Effector CD4-positive, alpha-beta T cell (primary cell): ENCODE results near the gene ARHGAP33.
"Not testable (repeated sequence)": the region's sequence is repeated elsewhere in the genome, so short reads cannot be mapped to it uniquely, and the experiment has no call there.

Experiments used
- DNase-seq: peaks from one replicate; pipeline ENCODE4 v3.0.0-alpha.2; 2020

ARHGAP33 gene

DNA sequence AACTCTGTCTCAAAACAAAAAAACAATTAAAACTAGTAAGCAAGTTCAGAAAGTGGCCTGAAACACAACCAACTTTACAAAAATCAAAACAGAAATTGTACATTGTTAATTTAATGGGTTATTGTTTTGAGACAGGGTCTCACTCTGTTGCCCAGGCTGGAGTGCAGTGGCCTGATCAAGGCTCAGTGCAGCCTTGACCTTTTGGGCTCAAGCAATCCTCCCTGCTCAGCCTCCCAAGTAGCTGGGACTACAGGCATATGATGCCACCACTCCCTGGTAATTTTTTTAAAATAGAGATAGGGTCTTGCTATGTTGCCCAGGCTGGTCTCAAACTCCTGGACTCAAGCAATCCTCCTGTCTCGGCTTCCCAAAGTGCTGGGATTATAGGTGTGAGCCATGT, 20.2 kb downstream of the ARHGAP33 start:
- not testable (repeated sequence) for DNase-seq

DNA sequence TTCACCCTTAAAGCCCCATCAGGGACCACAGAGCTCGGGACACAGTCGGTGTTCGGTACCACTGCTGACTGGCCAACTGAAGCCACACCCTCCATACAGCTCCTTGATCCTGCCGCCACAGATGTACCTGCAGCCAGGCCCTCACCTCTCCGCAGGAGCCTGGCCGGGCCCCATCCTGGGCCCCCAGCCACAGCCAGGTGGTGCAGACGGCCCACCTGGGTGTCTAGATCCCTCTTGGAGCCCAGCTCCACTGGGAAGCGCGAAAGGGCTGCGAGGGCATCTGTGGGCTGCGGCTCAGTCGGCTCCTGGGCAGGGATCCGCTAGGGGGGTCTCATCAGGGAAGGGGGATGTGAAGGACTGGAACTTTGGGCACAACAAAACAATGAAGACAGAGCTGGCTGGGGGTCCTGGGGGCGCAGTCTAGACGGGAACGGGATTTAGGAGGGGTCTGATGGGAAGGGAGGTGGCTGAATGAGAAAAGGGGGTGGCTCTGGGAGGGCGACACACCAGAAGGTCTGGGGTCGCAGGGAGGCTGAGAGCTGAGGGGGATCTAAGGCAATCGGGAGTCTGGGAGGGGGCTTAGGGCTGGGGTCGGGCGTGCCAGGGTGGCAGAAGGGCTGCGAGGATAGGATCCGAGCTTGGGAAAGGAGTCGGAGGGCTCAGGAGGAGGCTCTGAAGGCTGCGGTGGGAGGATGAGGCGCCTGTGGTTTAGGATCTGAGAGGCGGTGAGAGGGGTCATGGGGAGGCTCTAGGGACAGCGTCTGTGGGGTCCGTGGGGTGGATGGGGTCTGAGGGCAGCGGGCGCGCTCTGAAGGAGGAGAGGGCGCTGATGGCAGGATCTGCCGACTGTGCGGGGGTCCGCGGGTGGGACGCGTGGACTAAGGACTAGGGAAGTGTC, 21.5 kb downstream of the ARHGAP33 start:
- no peak for DNase-seq

DNA sequence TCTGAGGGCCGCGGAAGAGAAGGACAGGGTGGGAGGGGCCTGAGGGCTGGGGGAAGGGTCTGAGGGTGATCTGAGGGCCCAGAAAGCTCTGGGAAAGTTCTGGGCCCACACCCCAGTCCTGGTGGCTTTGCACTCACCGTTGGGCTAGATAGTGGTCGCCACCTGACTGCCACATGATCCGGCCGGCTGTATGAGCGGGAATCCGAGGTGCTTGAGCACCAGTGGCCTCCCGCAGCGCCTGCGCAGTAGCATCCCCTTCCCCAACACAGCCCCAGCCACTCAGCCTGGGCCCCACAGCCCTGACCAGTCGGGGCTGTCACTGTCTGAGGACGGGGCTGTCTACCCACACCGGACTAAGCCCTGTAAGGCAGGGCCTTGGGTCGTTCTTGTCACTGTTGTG, 22.3 kb downstream of the ARHGAP33 start:
- no peak for DNase-seq

DNA sequence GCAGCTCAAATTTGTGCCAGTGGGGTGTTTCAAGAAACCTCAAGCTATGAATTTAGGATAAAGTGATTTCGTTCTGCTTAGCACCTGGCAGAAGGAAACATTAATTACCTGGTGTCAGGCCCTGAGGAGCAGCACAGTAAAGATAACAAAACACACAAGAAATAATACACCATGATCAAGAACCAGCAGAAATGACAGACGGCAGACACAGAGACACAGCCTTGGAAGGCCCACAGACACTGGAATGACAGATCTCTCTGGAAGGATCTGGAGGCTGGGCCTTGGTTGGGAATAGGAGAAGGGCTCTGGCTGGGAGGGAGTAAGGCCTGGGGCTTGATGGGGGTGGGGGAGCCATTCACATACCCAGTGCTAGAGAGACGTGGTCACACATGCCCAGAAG, 26.5 kb downstream of the ARHGAP33 start:
- no peak for DNase-seq

DNA sequence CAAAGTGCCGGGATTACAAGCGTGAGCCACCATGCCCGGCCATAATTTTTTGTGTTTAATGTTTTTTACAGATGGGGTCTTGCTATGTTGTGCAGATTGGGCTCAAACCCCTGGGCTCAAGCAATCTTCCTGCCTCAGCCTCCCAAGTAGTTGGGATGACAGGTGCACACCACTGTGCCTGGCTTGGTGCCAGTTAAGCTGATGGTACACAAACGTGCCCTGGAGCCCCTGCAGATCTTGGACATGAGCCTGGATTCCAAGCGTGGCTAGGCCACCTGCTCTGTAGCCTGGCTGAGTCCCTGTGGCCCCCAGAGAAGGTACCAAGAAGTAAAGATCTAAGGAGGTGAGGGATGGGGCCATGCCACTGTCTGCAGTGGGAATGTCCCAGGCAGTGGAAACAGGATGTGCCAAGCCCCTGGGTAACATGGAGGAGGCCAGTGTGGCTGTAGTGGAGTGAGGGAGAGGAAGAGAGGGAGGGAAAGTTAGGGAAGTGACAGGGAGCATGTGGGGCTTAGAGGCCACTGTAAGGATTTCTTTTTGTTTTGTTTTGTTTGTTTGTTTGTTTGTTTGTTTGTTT, 30.2 kb downstream of the ARHGAP33 start:
- DNase-seq, result no peak

DNA sequence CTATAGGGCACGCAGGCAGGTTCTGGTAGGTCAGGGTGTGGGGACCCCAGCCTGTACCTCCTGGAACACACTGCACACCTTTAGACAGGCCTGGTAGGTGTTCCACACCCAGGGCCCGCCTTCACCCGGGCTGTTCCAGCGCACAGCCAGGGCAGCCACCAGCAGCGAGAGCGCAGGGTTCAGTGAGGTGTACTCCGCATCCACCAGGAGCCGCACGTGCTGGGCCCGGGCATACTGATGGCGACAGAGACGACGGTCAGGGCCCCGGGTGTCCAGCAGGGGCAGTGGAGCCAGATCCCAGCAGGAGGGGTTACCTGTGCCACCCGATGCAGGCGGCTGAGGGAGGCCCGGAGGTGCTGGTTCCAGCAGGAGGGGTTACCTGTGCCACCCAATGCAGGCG, 31.2 kb downstream of the ARHGAP33 start:
- DNase-seq, result no peak

DNA sequence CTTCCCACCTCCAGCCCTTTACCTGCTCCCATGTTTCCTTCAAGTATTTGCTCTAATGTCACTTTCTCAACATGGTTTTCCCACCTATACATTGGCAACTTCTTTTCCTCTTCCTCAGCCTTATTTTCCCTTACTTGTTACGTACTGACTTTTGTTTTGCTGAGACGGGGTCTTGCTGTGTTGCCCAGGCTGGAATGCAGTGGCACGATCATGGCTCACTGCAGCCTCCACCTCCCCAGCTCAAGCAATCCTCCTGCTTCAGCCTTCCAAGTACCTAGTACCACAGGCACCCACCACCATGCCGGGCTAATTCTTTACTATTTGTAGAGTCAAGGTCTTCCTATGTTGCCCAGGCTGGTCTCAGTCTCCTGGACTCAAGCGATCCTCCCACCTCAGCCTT, 32.3 kb downstream of the ARHGAP33 start:
- DNase-seq, result no peak

DNA sequence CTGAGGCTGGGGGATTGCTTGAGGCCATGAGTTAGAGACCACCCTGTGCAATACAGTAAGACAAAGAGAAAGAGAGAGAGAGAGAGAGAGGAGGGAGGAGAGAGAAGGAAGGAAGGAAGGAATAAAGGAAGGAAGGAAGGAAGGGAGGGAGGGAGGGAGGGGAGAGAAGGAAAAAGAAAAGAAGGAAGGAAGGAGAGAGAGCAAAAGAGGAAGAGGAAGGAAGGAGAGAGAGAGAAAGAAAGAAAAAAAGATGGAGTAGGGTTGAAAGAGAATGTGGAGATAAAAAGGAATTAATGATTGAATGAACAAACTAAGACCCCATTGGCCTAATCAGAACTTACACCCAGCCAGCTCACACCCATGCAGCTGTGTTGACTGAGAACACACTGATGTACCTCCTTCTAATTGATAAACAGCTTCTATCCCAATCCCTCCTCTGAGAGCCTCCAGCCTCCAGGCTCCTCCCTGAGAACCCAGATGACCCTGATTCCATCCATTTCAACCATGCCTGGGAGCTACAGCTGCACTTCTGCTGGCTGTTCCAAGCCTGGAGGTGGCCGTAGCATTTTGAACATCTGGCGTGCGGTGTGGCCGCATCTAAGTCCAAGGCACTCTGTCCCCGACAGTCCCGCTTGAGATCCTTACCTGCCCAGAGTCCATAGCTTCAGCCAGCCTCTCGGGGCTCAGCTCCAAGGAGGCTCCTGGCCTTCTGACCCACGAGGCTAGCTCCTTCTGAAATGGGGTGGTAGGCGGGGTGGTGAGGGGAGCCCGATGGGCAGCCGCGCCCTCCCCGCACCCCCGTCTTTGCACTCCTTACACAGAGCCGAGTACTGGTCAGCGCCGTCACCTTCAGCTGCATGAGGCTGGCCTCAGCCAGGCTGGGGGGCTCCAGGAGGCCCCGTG, 36.2 kb downstream of the ARHGAP33 start:
- no peak for DNase-seq

DNA sequence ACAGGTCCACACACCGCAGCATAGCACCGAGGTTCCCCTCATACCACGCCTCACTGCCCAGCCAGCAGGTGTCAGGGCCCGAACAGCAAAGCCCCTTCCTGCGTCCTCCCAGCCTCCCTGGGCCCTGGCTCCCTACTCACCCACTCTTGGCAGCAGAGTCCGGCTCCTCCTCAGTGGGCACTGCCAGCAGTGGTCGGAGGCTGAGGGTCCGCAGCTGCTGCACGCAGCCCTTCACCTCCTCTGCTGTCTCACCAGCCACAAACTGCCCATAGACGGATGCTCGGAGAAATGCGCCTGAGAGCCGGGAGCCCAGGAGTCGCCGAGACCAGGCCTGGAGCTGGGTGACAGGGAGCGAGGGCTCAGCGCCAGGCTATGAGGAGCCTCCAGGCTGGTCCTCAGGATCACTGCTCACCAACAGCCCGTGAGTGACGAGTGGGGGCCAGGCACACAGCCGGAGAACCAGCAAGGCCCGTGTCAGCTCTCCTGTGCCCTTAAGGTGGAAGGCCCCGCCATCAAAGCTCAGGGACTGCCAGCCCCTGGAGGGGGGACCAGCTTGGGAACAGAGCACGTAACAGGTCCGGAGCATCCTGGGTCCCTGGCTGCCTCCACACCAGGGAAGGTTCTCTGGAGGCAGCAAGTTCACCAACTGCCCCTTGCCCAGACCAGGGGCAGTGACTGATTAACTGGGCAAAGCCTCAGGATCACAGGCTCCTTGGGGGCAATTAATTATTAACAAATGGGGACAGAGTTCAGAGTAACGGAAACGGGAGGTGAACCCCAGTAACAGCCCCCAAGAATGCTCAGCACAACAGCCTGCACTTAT, 37.1 kb downstream of the ARHGAP33 start, which contains the start of gene PRODH2:
Gene PRODH2, minus strand, starts transcription at position 626 of the 823 bp plus-strand sequence. Its CDS starts 40 bp downstream, at position 586.
- no peak for DNase-seq

DNA sequence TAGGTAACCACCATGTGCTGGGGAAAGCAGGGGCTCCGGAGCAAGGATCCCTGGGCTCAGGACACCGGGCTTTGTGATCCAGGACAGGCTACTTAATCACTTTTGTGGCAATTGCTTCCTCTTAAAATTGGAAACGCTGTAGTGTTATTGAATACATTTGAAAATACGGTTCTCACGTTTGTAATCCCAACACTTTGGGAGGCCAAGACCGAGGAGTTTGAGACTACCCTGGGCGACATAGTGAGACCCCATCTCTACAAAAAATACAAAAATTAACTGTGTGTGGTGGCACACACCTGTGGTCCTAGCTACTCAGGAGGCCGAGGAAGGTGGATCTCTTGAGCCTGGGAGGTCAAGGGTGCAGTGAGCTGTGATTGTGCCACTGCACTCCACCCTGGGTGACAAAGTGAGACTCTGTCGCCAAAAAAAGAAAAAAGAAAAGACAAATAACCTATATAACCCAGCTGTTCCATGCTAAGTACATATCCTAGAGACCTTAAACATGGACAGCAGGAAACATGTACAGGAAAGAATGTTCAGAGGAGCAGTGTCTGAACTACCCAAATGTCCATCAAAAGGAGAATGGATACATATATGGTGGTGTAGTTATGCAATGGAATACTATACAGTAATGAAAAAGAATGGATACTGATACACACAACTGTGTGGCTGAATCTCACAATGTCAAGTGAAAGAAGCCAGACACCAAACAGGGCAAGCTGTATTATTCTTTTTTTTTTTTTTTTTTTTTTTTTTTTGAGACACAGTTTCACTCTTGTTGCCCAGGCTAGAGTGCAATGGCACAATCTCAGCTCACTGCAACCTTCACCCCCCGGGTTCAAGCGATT, 37.9 kb downstream of the ARHGAP33 start:
- no peak for DNase-seq

DNA sequence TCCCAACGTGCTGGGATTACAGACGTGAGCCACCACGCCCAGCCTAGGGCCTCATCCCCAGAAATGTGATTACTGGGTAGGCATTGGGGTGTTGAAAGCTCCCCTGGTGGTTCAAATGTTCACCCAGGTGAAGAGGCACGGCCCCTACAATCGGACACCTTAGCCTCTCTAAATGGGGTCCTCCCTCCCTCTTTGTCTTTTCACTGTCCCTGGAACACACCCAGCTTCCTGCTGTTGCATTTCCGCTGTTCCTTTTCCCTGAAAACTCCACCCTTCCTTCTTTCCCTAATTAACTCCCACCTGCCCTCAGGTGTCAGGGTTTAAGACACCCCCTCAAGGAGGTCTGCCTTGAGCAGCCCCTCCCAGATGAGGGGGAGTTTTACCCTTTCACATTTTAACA, 40.9 kb downstream of the ARHGAP33 start:
- DNase-seq, result no peak

DNA sequence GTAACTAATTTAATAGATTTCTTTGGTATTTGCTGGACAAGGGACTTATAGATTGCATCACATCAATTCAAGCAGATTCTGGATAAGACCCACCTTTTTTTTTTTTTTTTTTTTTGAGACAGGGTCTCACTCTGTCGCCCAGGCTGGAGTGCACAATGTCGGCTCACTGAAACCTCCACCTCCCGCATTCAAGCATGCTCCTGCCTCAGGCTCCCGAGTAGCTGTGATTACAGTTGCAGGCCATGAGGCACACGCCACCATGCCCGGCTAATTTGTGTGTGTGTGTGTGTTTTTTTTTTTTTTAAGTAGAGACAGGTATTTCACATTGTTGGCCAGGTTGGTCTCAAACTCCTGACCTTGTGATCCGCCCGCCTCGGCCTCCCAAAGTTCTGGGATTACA, 41.5 kb downstream of the ARHGAP33 start:
- DNase-seq, result no peak

DNA sequence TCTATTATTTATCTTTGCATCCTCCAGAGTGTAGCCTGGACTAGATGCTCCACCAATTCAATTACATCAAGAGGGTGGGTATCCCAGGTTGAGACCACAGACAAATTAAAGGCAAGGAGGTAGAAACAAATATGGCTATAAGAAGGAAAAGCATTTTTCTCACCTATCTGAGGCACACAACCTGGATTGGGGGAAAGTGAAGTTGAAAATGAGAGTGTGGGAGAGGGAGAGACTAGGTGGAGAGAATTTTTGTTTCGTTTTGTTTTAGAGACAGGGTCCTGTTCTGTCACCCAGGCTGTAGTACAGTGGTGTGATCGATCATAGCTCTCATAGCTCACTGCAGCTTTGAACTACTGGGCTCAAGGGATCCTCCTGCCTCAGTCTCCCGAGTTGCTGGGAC, 43.1 kb downstream of the ARHGAP33 start:
- no peak for DNase-seq

DNA sequence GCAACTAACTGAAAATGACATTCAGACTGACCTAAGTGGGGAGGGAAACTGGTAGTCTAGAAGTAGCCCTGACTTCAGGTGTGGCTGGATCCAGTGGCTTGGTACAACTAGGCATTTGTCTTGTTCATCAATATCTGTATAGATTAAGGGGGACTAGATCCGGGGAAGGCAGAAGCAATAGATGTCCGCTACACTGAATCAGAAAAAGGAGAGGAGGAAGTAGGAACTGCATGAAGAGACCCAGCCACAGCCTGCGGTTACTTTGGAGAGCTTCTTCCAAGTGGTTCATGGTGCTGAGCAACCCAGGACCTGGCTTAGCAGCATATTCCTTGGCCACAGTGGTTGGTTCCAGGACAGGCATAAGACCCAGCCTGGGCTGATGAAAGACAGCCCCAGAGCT, 47.2 kb downstream of the ARHGAP33 start:
- DNase-seq, result no peak

DNA sequence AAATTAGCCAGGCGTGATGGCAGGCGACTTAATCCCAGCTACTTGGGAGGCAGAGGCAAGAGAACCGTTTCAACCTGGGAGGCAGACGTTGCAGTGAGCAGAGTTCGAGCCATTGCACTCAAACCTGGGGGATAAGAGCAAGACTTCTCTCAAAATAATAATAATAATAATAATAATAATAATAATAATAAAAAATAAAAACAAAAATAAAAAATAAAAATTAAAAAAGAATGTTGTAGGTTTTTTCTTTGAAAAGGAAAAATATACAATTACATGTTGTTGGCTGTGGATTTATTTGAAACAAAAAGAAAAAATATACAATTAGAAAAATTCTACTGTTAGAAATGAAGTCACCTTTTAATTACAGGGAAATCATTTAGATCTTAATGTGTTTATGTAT, 48.8 kb downstream of the ARHGAP33 start:
- DNase-seq, result no peak

DNA sequence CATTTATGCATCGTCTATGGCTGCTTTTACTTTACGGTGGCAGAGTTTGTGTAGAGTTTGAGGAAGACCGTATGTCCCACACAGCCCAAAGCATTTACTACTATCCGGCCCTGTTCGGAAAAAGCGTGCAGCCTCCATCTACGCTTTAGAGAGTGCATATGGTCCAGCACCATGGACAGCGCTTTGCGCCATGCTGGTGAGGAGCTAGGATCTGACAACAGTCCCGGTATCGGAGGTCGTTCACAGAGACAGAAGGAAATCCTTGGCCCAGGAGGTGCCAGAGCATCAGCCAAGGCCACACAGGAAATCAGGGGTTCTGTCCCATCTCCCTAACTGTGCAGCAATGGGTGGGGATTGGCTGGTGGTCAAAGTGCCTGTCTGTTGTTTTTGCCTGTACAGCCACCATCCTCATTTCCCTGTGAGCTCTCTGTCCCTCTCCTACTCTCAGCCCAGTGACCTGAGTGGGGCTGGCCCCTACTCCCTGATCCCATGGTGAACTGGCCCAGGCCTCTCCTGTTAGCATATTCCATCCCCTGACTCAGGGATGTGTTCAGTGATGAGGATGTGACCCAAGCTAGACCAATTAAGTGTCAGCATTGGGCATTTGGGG, 53.4 kb downstream of the ARHGAP33 start:
- DNase-seq, result peak; percentile 38

DNA sequence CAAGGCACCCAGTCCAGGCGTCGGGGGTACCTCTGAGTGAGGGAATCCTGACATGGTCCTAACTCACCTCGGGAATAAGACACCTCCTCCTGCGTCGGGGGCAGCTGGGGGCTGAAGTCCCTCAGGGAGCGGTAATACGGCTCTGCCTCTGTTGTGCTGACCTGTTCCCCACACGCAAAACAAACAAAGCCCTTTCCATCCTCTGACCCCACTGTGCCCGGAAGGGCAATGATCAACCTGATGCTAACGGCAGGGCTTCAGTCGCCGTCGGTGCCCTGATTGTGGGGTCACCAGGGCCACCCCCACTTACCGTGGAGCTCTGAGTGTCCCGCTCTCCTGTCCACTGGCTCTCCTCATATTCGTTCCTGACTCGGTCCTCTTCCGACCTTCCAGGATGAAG, 55.6 kb downstream of the ARHGAP33 start:
- no peak for DNase-seq

DNA sequence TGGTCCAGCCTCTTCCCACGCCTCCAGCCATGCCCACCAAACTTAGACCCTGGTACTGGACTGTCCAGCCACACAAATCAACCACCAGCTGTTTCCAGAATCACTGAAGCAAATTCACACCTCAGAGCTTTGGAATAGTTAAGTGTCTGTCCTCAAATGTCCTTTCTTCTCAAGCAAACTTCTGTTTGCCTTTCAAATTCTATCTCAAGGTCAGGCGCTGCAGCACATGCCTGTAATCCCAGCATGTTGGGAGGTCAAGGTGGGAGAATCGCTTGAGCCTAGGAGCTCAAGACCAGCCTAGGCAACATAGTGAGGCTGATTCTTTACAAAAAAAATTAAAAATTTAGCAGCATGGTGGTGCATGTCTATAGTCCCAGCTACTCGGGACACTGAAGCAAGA, 56.7 kb downstream of the ARHGAP33 start:
- DNase-seq, result no peak

DNA sequence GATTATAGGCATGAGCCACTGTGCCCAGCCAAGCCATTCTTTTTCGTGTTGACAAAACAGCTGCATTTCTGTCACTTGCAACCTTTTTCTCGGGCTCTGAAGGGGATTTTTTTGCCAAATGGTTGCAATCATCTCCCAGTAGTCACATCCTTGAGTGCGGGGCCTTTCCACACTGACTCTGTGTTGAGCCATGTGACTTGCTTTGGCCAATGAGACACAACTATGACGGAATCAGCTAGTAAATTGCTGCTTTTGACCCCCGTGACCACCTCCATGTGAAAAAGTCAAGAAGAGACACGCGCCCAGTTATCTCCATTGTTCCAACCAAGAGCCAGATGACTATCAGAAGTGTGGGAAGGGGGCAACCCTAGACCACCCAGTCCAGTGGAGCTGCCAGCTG, 58.6 kb downstream of the ARHGAP33 start:
- DNase-seq, result no peak

DNA sequence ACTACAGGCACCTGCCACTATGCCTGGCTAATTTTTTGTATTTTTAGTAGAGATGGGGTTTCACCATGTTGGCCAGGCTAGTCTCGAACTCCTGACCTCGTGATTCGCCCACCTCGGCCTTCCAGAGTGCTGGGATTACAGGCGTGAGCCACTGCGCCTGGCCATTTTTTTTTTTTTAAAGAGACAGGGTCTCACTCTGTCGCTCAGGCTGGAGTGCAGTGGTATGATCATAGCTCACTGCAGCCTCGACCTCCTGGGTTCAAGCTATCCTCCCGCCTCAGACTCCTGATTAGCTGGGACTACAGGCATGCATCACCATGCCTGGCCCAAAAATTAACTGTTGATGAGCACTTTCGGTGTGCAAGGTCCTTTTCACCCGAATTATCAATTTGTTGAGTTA, 60.7 kb downstream of the ARHGAP33 start:
- not testable (repeated sequence) for DNase-seq
